Thymus (tissue), 11 donors: Measurements from ENCODE around the gene NCBP3. TPM values are rescaled to one million over a fixed set of nuclear protein-coding genes. Genes with fewer than 3 reads are reported as not detected.

Experiments used
- DNase-seq, 9 donors: peaks; one replicate each; pipeline ENCODE4 v3.0.0-alpha.2; 2013; ENCODE audit warnings: low spot score in 9 of 9, low read depth in 6 of 9, missing footprints in 1 of 9
- H3K27ac ChIP-seq, 2 donors: one replicate each; pipeline ENCODE4 v1.5.1; 2013; ENCODE audit warnings: control low read depth in 1 of 2, low read depth in 1 of 2, low read length in 1 of 2, mild to moderate bottlenecking in 1 of 2, moderate library complexity in 1 of 2
- H3K27me3 ChIP-seq, 2 donors: one replicate each; pipeline ENCODE4 v1.5.1; 2013; ENCODE audit warnings: low read length in 1 of 2; ENCODE audit not compliant: control insufficient read depth in 2 of 2, insufficient read depth in 1 of 2
- H3K36me3 ChIP-seq, 2 donors: one replicate each; pipeline ENCODE4 v1.5.1; 2013; ENCODE audit warnings: low read length in 1 of 2, mild to moderate bottlenecking in 1 of 2, moderate library complexity in 1 of 2; ENCODE audit not compliant: control insufficient read depth in 2 of 2, insufficient read depth in 2 of 2
- H3K4me1 ChIP-seq, 2 donors: one replicate each; pipeline ENCODE4 v1.5.1; 2013; ENCODE audit warnings: low read length in 2 of 2; ENCODE audit not compliant: control insufficient read depth in 2 of 2, insufficient read depth in 2 of 2
- H3K4me3 ChIP-seq, 2 donors: one replicate each; pipeline ENCODE4 v1.5.1; 2013; ENCODE audit warnings: low read length in 2 of 2, control low read depth in 1 of 2, mild to moderate bottlenecking in 1 of 2
- H3K9me3 ChIP-seq, 2 donors: one replicate each; pipeline ENCODE4 v1.5.1; 2013; ENCODE audit warnings: low read length in 1 of 2, mild to moderate bottlenecking in 1 of 2; ENCODE audit not compliant: control insufficient read depth in 2 of 2, insufficient read depth in 1 of 2
- WGBS: extraction: QIAGEN DNeasy Blood & Tissue Kit; methylation state at CpG from one replicate; pipeline ENCODE4 v1.1.7; 2013; 5-methylcytosine and 5-hydroxymethylcytosine counted together
- polyA plus RNA-seq: library from polyadenylated mRNA; stranded (reverse); fragments of 200-250 nt; gene quantifications from one replicate; pipeline ENCODE4 v1.2.3, GENCODE V29; 2013
- total RNA-seq: library from RNA; stranded (reverse); fragments of 120-200 nt; gene quantifications from one replicate; pipeline ENCODE4 v1.2.4, GENCODE V29; 2013
- donor health status: healthy.

The NCBP3 gene
- total and polyA plus RNA-seq, 2 donors, result 26.7 to 46.1 TPM

GRCh38 chr17:3777366-3778120 is 68.5 kb downstream of the NCBP3 start:
- 88% methylated on average over 20 of the region's 20 CpGs for WGBS
- H3K27me3 ChIP-seq, result no peaks in the 10 kb centered on the region
- H3K9me3 ChIP-seq, result peaks cover 0 to 4% of the 10 kb centered on the region in 2 donors
- peaks cover 0 to 47% of the 10 kb centered on the region in 2 donors for H3K4me1 ChIP-seq
- H3K4me3 ChIP-seq, result no peak overlapping the region
- peak in 2 of 9 donors; percentile 51 to 74 for DNase-seq
- H3K27ac ChIP-seq, result peak overlapping the region in 1 of 2 donors; percentile 92
- H3K36me3 ChIP-seq, result no peaks in the 10 kb centered on the region

GRCh38 chr17:3773966-3774365 is 72.1 kb downstream of the NCBP3 start:
- peaks cover 17 to 74% of the 10 kb centered on the region in 2 donors for H3K4me1 ChIP-seq
- H3K27ac ChIP-seq, result no peak overlapping the region
- no peaks in the 10 kb centered on the region for H3K27me3 ChIP-seq
- no peaks in the 10 kb centered on the region for H3K36me3 ChIP-seq
- peaks cover 0 to 7% of the 10 kb centered on the region in 2 donors for H3K9me3 ChIP-seq
- 97% methylated on average over 3 of the region's 3 CpGs for WGBS
- no peak for DNase-seq
- no peak overlapping the region for H3K4me3 ChIP-seq

GRCh38 chr17:3773511-3773910 is 72.5 kb downstream of the NCBP3 start:
- Histone ChIP-seq H3K4me1 (peaks cover 22 to 78% of the 10 kb centered on the region in 2 donors), H3K27me3 (no peaks in the 10 kb centered on the region), H3K4me3 (no peak overlapping the region), H3K36me3 (no peaks in the 10 kb centered on the region), H3K27ac (no peak overlapping the region), H3K9me3 (peaks cover 0 to 7% of the 10 kb centered on the region in 2 donors)
- no peak for DNase-seq
- 97% methylated on average over 5 of the region's 5 CpGs for WGBS

GRCh38 chr17:3772764-3773163 is 73.3 kb downstream of the NCBP3 start:
- no peak for DNase-seq
- Histone ChIP-seq H3K4me1 (peaks cover 29 to 79% of the 10 kb centered on the region in 2 donors), H3K27ac (peak overlapping the region; percentile 3 to 50), H3K9me3 (peaks cover 0 to 10% of the 10 kb centered on the region in 2 donors), H3K4me3 (no peak overlapping the region), H3K36me3 (no peaks in the 10 kb centered on the region), H3K27me3 (no peaks in the 10 kb centered on the region)
- 96% methylated on average over 12 of the region's 12 CpGs for WGBS

GRCh38 chr17:3771140-3771539 is 74.9 kb downstream of the NCBP3 start:
- Histone ChIP-seq H3K27me3 (no peaks in the 10 kb centered on the region), H3K4me1 (peaks cover 33 to 80% of the 10 kb centered on the region in 2 donors), H3K36me3 (no peaks in the 10 kb centered on the region), H3K9me3 (peaks cover 0 to 15% of the 10 kb centered on the region in 2 donors), H3K4me3 (peak overlapping the region; percentile 21), H3K27ac (peak overlapping the region; percentile 97 to 98)
- WGBS, result 8% methylated on average over 16 of the region's 16 CpGs
- peak in 8 of 9 donors; percentile 73 to 95 (median 86) for DNase-seq

GRCh38 chr17:3770466-3770865 is 75.6 kb downstream of the NCBP3 start:
- peaks cover 40 to 84% of the 10 kb centered on the region in 2 donors for H3K4me1 ChIP-seq
- peaks cover 0 to 18% of the 10 kb centered on the region in 2 donors for H3K9me3 ChIP-seq
- DNase-seq, result peak; percentile 74 to 95 (median 83)
- H3K27ac ChIP-seq, result peak overlapping the region; percentile 97 to 98
- peak overlapping the region; percentile 21 for H3K4me3 ChIP-seq
- WGBS, result 4% methylated on average over 8 of the region's 8 CpGs
- no peaks in the 10 kb centered on the region for H3K36me3 ChIP-seq
- H3K27me3 ChIP-seq, result no peaks in the 10 kb centered on the region

GRCh38 chr17:3768769-3769168 is 77.3 kb downstream of the NCBP3 start:
- H3K4me3 ChIP-seq, result no peak overlapping the region
- H3K27ac ChIP-seq, result peak overlapping the region; percentile 94 to 98
- WGBS, result 38% methylated on average over 8 of the region's 8 CpGs
- H3K36me3 ChIP-seq, result no peaks in the 10 kb centered on the region
- peaks cover 46 to 98% of the 10 kb centered on the region in 2 donors for H3K4me1 ChIP-seq
- H3K9me3 ChIP-seq, result peaks cover 0 to 18% of the 10 kb centered on the region in 2 donors
- H3K27me3 ChIP-seq, result no peaks in the 10 kb centered on the region
- peak in 5 of 9 donors; percentile 61 to 87 (median 74) for DNase-seq

GRCh38 chr17:3768341-3768740 is 77.7 kb downstream of the NCBP3 start:
- no peak for DNase-seq
- H3K27me3 ChIP-seq, result no peaks in the 10 kb centered on the region
- peak overlapping the region; percentile 94 to 98 for H3K27ac ChIP-seq
- H3K36me3 ChIP-seq, result no peaks in the 10 kb centered on the region
- 82% methylated on average over 9 of the region's 9 CpGs for WGBS
- H3K9me3 ChIP-seq, result peaks cover 0 to 18% of the 10 kb centered on the region in 2 donors
- H3K4me3 ChIP-seq, result no peak overlapping the region
- peaks cover 50 to 99% of the 10 kb centered on the region in 2 donors for H3K4me1 ChIP-seq

- H3K27ac ChIP-seq, result peak overlapping the region; percentile 71 to 98
- peak in 3 of 9 donors; percentile 42 to 74 (median 50) for DNase-seq
- peaks cover 47 to 90% of the 10 kb centered on the region in 2 donors for H3K4me1 ChIP-seq
- H3K27me3 ChIP-seq, result no peaks in the 10 kb centered on the region
- no peaks in the 10 kb centered on the region for H3K36me3 ChIP-seq
- H3K4me3 ChIP-seq, result no peak overlapping the region
- H3K9me3 ChIP-seq, result peaks cover 0 to 18% of the 10 kb centered on the region in 2 donors
- 42% methylated on average over 8 of the region's 8 CpGs for WGBS
Observed at GRCh38 chr17:3766779-3767178, 79.3 kb downstream of the NCBP3 start.
